Keratinocyte (primary cell): ENCODE data around the gene IRF8.

Experiments used
- CTCF ChIP-seq, 3 experiments: IDR thresholded peaks in 1 of 3; conservative IDR thresholded peaks in 1 of 3; optimal IDR thresholded peaks in 1 of 3; 2 replicates in 2 of 3; 3 replicates in 1 of 3; pipeline versions ENCODE3 to v1.5.1; 2011; ENCODE audit warnings: low read length in 3 of 3, mild to moderate bottlenecking in 3 of 3, moderate library complexity in 2 of 3, control low read depth in 1 of 3, inconsistent platforms in 1 of 3; ENCODE audit not compliant: insufficient read depth in 2 of 3; ENCODE audit errors: extremely low read depth in 1 of 3
- EZH2 ChIP-seq: IDR thresholded peaks from one replicate; pipeline ENCODE4 v1.6.1; 2012; ENCODE audit warnings: inconsistent platforms, mild to moderate bottlenecking, low read length, moderate library complexity

- TF ChIP-seq CTCF (optimal IDR thresholded peaks at IDR 0.05 in 1 of 3, IDR thresholded peaks at IDR 0.05 in 1 of 3, conservative IDR thresholded peaks at IDR 0.05 in 1 of 3; ENCODE audit: extremely low read depth in 1 of 3, insufficient read depth in 2 of 3, low read length in 3 of 3) (no peak), EZH2 (no peak)
These were observed 29.0 kb downstream of the IRF8 start for GRCh38 chr16:85927959-85928358.
